ENCODE data around the gene LUC7L2. TPM values are rescaled to one million over a fixed set of nuclear protein-coding genes. Genes with fewer than 3 reads are reported as not detected.

The LUC7L2 gene
- total and polyA plus RNA-seq, 9 of the 15 experiments (the other 6 are each of a cell fraction or from before 2014, with no cell fraction given) = 56.1 to 207 (median 141) TPM

DNA sequence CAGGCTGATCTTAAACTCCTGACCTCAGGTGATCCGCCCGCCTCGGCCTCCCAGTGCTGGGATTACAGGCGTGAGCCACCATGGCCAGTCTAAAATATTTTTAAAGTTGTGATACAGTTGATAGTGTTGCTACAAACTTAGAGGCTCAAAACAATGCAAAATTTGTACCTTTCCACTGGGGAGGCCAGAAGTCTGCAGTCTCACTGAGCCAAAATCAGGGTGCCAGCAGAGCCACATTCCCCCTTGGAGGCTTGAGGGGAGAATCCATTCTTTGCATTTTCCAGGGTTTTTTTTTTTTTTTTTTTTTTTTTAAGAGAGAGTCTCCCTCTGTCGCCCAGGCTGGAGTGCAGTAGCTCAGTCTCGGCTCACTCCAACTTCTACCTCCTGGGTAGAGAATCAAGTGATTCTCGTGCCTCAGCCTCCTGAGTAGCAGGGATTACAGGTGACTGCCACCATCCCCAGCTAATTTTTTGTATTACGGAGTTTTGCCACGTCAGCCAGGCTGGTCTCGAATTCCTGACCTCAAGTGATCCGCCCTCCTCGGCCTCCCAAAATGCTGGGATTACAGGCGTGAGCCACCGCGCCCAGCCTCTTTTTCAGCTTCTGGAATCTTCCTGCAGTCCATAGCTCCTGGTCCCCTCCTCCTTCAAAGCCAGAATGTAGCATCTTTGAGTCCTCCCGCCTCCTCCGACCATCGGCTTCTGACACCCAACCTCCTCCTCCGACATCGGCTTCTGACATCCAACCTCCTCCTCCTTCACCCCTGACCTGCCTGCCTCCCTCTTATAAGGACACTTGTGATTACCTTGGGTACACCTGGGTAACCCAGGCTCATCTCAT lies 86.6 kb downstream of the LUC7L2 start (continued):
- TF ChIP-seq, protein P1, sequence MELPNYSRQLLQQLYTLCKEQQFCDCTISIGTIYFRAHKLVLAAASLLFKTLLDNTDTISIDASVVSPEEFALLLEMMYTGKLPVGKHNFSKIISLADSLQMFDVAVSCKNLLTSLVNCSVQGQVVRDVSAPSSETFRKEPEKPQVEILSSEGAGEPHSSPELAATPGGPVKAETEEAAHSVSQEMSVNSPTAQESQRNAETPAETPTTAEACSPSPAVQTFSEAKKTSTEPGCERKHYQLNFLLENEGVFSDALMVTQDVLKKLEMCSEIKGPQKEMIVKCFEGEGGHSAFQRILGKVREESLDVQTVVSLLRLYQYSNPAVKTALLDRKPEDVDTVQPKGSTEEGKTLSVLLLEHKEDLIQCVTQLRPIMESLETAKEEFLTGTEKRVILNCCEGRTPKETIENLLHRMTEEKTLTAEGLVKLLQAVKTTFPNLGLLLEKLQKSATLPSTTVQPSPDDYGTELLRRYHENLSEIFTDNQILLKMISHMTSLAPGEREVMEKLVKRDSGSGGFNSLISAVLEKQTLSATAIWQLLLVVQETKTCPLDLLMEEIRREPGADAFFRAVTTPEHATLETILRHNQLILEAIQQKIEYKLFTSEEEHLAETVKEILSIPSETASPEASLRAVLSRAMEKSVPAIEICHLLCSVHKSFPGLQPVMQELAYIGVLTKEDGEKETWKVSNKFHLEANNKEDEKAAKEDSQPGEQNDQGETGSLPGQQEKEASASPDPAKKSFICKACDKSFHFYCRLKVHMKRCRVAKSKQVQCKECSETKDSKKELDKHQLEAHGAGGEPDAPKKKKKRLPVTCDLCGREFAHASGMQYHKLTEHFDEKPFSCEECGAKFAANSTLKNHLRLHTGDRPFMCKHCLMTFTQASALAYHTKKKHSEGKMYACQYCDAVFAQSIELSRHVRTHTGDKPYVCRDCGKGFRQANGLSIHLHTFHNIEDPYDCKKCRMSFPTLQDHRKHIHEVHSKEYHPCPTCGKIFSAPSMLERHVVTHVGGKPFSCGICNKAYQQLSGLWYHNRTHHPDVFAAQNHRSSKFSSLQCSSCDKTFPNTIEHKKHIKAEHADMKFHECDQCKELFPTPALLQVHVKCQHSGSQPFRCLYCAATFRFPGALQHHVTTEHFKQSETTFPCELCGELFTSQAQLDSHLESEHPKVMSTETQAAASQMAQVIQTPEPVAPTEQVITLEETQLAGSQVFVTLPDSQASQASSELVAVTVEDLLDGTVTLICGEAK (IDR thresholded peaks at IDR 0.05) = no peak
- TF ChIP-seq, protein P1 (CRISPR knock-in tag; IDR thresholded peaks at IDR 0.05) = no peak
- TF ChIP-seq, protein P2, sequence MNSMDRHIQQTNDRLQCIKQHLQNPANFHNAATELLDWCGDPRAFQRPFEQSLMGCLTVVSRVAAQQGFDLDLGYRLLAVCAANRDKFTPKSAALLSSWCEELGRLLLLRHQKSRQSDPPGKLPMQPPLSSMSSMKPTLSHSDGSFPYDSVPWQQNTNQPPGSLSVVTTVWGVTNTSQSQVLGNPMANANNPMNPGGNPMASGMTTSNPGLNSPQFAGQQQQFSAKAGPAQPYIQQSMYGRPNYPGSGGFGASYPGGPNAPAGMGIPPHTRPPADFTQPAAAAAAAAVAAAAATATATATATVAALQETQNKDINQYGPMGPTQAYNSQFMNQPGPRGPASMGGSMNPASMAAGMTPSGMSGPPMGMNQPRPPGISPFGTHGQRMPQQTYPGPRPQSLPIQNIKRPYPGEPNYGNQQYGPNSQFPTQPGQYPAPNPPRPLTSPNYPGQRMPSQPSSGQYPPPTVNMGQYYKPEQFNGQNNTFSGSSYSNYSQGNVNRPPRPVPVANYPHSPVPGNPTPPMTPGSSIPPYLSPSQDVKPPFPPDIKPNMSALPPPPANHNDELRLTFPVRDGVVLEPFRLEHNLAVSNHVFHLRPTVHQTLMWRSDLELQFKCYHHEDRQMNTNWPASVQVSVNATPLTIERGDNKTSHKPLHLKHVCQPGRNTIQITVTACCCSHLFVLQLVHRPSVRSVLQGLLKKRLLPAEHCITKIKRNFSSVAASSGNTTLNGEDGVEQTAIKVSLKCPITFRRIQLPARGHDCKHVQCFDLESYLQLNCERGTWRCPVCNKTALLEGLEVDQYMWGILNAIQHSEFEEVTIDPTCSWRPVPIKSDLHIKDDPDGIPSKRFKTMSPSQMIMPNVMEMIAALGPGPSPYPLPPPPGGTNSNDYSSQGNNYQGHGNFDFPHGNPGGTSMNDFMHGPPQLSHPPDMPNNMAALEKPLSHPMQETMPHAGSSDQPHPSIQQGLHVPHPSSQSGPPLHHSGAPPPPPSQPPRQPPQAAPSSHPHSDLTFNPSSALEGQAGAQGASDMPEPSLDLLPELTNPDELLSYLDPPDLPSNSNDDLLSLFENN (IDR thresholded peaks at IDR 0.05; ENCODE audit: low read depth in 2 of 2, low read length in 2 of 2) = no peak
- no peak for TF ChIP-seq KDM2B (CRISPR knock-in tag; IDR thresholded peaks at IDR 0.05)
- TF ChIP-seq E2F3 (CRISPR knock-in tag; IDR thresholded peaks at IDR 0.05) = no peak
